HL-60 (cell line): ENCODE results near the gene KDM2B.

ENCODE experiments used
- DNase-seq, 2 experiments: peaks; one replicate each; pipeline ENCODE4 v3.0.0-alpha.2; 2010 to 2020; ENCODE audit warnings: low read depth in 1 of 2, low spot score in 1 of 2
- H3K27ac ChIP-seq: fragments of 250-450 bp; sonication (Bioruptor Pico); replicated peaks from 2 replicates; pipeline ENCODE4 v1.5.1; 2020; ENCODE audit warnings: mild to moderate bottlenecking, moderate library complexity
- H3K27me3 ChIP-seq: fragments of 250-450 bp; sonication (Bioruptor Pico); 2 replicates; pipeline ENCODE4 v1.5.1; 2021; ENCODE audit warnings: mild to moderate bottlenecking, moderate library complexity; ENCODE audit not compliant: insufficient read depth, poor library complexity, severe bottlenecking
- H3K4me3 ChIP-seq: replicated peaks from 2 replicates; pipeline ENCODE4 v1.5.1; 2011; ENCODE audit warnings: mild to moderate bottlenecking, control low read depth, low read length; ENCODE audit not compliant: insufficient read depth
- CTCF ChIP-seq: IDR thresholded peaks from one replicate; pipeline ENCODE4 v1.5.1; 2011; ENCODE audit warnings: low read length, control low read depth, inconsistent platforms; ENCODE audit not compliant: insufficient read depth
- GABPA ChIP-seq: IDR thresholded peaks from 2 replicates; pipeline ENCODE4 v1.6.1; 2012; ENCODE audit warnings: low read depth
- POLR2AphosphoS5 ChIP-seq: IDR thresholded peaks from 2 replicates; pipeline ENCODE4 v1.6.1; 2012; ENCODE audit warnings: low read depth
- SPI1 ChIP-seq: IDR thresholded peaks from 2 replicates; pipeline ENCODE4 v1.6.1; 2012; ENCODE audit warnings: low read depth, mild to moderate bottlenecking, borderline replicate concordance
- TF ChIP-seq, protein P1 (sequence below): IDR thresholded peaks from 2 replicates; pipeline ENCODE4 v1.6.1; 2012; ENCODE audit warnings: low read depth; ENCODE audit not compliant: insufficient replicate concordance

Gene KDM2B

DNA sequence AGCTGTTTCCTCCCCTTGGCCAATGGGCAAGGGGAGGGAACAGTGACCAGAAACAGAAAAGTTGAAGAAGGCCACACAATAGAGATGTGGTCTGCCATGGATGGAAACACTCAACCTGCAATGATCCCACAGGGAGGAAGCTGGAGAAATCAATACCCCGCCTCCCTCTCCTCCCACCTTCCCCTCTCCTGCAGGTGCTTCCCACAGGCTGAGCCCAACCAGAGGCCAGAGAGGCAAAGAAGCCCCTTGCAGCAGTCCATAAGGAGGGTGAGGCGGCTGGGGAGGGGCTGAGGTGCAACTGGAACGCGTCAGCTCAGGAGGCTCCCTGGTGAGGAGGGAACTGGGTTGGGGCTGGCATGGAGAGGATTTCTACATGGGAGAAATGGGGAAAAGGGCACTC is 96.9 kb downstream of the KDM2B start:
- Histone ChIP-seq H3K27me3 (no peaks in the 10 kb centered on the region), H3K27ac (no peak overlapping the region), H3K4me3 (no peak overlapping the region)
- no peak for DNase-seq
- TF ChIP-seq CTCF (no peak), GABPA (no peak), SPI1 (no peak), POLR2AphosphoS5 (no peak)
- TF ChIP-seq, protein P1, sequence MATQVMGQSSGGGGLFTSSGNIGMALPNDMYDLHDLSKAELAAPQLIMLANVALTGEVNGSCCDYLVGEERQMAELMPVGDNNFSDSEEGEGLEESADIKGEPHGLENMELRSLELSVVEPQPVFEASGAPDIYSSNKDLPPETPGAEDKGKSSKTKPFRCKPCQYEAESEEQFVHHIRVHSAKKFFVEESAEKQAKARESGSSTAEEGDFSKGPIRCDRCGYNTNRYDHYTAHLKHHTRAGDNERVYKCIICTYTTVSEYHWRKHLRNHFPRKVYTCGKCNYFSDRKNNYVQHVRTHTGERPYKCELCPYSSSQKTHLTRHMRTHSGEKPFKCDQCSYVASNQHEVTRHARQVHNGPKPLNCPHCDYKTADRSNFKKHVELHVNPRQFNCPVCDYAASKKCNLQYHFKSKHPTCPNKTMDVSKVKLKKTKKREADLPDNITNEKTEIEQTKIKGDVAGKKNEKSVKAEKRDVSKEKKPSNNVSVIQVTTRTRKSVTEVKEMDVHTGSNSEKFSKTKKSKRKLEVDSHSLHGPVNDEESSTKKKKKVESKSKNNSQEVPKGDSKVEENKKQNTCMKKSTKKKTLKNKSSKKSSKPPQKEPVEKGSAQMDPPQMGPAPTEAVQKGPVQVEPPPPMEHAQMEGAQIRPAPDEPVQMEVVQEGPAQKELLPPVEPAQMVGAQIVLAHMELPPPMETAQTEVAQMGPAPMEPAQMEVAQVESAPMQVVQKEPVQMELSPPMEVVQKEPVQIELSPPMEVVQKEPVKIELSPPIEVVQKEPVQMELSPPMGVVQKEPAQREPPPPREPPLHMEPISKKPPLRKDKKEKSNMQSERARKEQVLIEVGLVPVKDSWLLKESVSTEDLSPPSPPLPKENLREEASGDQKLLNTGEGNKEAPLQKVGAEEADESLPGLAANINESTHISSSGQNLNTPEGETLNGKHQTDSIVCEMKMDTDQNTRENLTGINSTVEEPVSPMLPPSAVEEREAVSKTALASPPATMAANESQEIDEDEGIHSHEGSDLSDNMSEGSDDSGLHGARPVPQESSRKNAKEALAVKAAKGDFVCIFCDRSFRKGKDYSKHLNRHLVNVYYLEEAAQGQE = no peak

DNA sequence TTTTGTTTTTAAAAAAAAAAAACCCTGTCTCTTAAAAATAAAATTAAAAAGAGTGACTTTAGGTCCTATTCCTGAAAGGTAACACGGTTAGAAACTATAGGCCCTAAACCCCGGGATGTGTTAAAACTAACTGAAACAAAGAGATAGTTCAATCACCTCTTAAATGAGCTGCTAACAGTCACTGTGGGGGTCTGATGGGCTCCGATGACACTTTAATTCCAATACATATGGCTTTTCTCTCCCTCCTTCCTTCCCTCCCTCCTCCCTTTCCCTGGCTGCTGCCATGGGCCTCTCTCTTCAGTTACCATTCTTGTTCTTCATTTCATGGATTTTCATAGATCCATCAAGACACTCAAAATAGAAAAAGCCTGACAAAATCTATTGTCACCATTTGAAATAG is 104.3 kb downstream of the KDM2B start:
- Histone ChIP-seq H3K27me3 (no peaks in the 10 kb centered on the region), H3K27ac (no peak overlapping the region)

GRCh38 chr12:121475279-121475678 is 105.5 kb downstream of the KDM2B start:
- TF ChIP-seq POLR2AphosphoS5 = no peak
- TF ChIP-seq GABPA = no peak
- no peak for TF ChIP-seq SPI1
- TF ChIP-seq, protein P1 = no peak
- TF ChIP-seq CTCF = no peak
- DNase-seq = no peak

More for the DNA sequence above, 104.3 kb downstream of the KDM2B start:
- no peak for TF ChIP-seq POLR2AphosphoS5
- TF ChIP-seq CTCF = no peak
- TF ChIP-seq, protein P1 = no peak
- TF ChIP-seq SPI1 = no peak
- TF ChIP-seq GABPA = no peak
- no peak for DNase-seq
- no peak overlapping the region for H3K4me3 ChIP-seq

More at GRCh38 chr12:121475279-121475678, 105.5 kb downstream of the KDM2B start:
- Histone ChIP-seq H3K27me3 (no peaks in the 10 kb centered on the region), H3K27ac (no peak overlapping the region), H3K4me3 (no peak overlapping the region)
